ENCODE measurements around the gene HBE1. TPM values are rescaled to one million over a fixed set of nuclear protein-coding genes. Genes with fewer than 3 reads are reported as not detected.
"Not testable (repeated sequence)": the region's sequence is repeated elsewhere in the genome, so short reads cannot be mapped to it uniquely, and the experiment has no call there.

The HBE1 gene
- total RNA-seq, 1 experiment from 2014 or later = not detected

- not testable (repeated sequence) for H3K9ac ChIP-seq (ENCODE audit: low read length); H3K27me3 ChIP-seq (ENCODE audit: low read length); H3K9me2 ChIP-seq (replicated peaks; ENCODE audit: insufficient read depth, low read length); H3K79me2 ChIP-seq (ENCODE audit: low read length); H4K20me1 ChIP-seq (ENCODE audit: insufficient read depth, low read depth, low read length); DNase-seq; H3K4me1 ChIP-seq (ENCODE audit: low read length); H3K27ac ChIP-seq (ENCODE audit: low read length); H3K36me3 ChIP-seq (ENCODE audit: insufficient read depth, low read length); H3K9me3 ChIP-seq (ENCODE audit: low read length); H3K4me2 ChIP-seq (ENCODE audit: low read depth, low read length, poor library complexity, severe bottlenecking); H2AFZ ChIP-seq (ENCODE audit: low read length); H3K4me3 ChIP-seq (ENCODE audit: low read length)
These were observed 16.3 kb downstream of the HBE1 start for GRCh38 chr11:5253440-5253839.

GRCh38 chr11:5252919-5253265 lies 16.9 kb downstream of the HBE1 start:
- Histone ChIP-seq H3K9me2 (replicated peaks; ENCODE audit: insufficient read depth, low read length) (no peaks in the 10 kb centered on the region), H3K27me3 (ENCODE audit: low read length) (no peaks in the 10 kb centered on the region), H4K20me1 (ENCODE audit: insufficient read depth, low read depth, low read length) (no peaks in the 10 kb centered on the region), H3K4me1 (ENCODE audit: low read length) (no peaks in the 10 kb centered on the region), H3K36me3 (ENCODE audit: insufficient read depth, low read length) (no peaks in the 10 kb centered on the region), H3K9ac (ENCODE audit: low read length) (no peak overlapping the region), H2AFZ (ENCODE audit: low read length) (no peak overlapping the region), H3K27ac (ENCODE audit: low read length) (no peak overlapping the region), H3K79me2 (ENCODE audit: low read length) (no peaks in the 10 kb centered on the region), H3K9me3 (ENCODE audit: low read length) (no peaks in the 10 kb centered on the region), H3K4me3 (ENCODE audit: low read length) (no peak overlapping the region), H3K4me2 (ENCODE audit: low read depth, low read length, poor library complexity, severe bottlenecking) (no peak overlapping the region)
- DNase-seq = no peak

DNA sequence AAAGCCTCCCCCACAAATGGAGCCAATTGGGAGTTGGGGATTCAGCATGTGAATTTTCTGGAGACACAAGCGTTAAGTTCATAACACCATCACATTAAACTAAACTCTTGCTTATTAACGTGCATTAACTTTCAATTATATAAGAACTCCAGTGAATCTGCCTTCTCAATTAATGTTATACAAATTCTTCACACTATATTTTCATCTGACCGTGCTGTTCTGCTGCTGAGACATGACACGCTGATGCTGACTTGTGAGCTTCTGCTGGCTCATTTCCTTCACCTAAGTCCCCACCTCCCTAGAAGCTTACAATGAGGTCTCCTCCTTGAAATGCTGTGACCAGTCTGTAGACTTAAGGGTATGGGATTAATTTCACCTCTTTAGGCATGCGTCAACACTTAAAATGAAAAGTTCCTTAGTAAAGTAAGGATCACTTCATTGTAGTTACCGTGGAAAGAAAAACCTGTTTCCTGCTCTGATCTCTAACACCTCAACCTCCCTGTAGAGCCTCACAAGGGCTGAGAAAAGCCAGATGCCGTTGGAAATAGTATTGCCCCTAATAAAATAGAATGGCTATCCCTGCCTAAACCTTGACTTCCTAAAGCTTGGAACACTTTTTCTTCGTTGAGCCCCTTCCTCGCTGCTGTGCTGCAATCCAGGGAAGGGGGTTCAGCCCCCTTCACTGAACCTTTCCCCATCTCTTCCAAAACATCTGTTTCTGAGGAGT lies 17.4 kb downstream of the HBE1 start:
- no peaks in the 10 kb centered on the region for H3K79me2 ChIP-seq (ENCODE audit: low read length)
- H3K4me3 ChIP-seq (ENCODE audit: low read length) = no peak overlapping the region
- H3K4me1 ChIP-seq (ENCODE audit: low read length) = no peaks in the 10 kb centered on the region
- no peaks in the 10 kb centered on the region for H3K9me3 ChIP-seq (ENCODE audit: low read length)
- H3K27me3 ChIP-seq (ENCODE audit: low read length) = no peaks in the 10 kb centered on the region
- no peak for DNase-seq
- H4K20me1 ChIP-seq (ENCODE audit: insufficient read depth, low read depth, low read length) = no peaks in the 10 kb centered on the region
- no peaks in the 10 kb centered on the region for H3K9me2 ChIP-seq (replicated peaks; ENCODE audit: insufficient read depth, low read length)
- H3K27ac ChIP-seq (ENCODE audit: low read length) = no peak overlapping the region
- H3K9ac ChIP-seq (ENCODE audit: low read length) = no peak overlapping the region
- H2AFZ ChIP-seq (ENCODE audit: low read length) = no peak overlapping the region
- H3K36me3 ChIP-seq (ENCODE audit: insufficient read depth, low read length) = no peaks in the 10 kb centered on the region
- no peak overlapping the region for H3K4me2 ChIP-seq (ENCODE audit: low read depth, low read length, poor library complexity, severe bottlenecking)

GRCh38 chr11:5251746-5252145 lies 18.0 kb downstream of the HBE1 start:
- Histone ChIP-seq H3K9me3 (ENCODE audit: low read length) (no peaks in the 10 kb centered on the region), H2AFZ (ENCODE audit: low read length) (no peak overlapping the region), H3K4me2 (ENCODE audit: low read depth, low read length, poor library complexity, severe bottlenecking) (no peak overlapping the region), H4K20me1 (ENCODE audit: insufficient read depth, low read depth, low read length) (no peaks in the 10 kb centered on the region), H3K4me1 (ENCODE audit: low read length) (no peaks in the 10 kb centered on the region), H3K27ac (ENCODE audit: low read length) (no peak overlapping the region), H3K36me3 (ENCODE audit: insufficient read depth, low read length) (no peaks in the 10 kb centered on the region), H3K27me3 (ENCODE audit: low read length) (no peaks in the 10 kb centered on the region), H3K79me2 (ENCODE audit: low read length) (no peaks in the 10 kb centered on the region), H3K4me3 (ENCODE audit: low read length) (no peak overlapping the region), H3K9me2 (replicated peaks; ENCODE audit: insufficient read depth, low read length) (no peaks in the 10 kb centered on the region), H3K9ac (ENCODE audit: low read length) (no peak overlapping the region)
- DNase-seq = no peak

DNA sequence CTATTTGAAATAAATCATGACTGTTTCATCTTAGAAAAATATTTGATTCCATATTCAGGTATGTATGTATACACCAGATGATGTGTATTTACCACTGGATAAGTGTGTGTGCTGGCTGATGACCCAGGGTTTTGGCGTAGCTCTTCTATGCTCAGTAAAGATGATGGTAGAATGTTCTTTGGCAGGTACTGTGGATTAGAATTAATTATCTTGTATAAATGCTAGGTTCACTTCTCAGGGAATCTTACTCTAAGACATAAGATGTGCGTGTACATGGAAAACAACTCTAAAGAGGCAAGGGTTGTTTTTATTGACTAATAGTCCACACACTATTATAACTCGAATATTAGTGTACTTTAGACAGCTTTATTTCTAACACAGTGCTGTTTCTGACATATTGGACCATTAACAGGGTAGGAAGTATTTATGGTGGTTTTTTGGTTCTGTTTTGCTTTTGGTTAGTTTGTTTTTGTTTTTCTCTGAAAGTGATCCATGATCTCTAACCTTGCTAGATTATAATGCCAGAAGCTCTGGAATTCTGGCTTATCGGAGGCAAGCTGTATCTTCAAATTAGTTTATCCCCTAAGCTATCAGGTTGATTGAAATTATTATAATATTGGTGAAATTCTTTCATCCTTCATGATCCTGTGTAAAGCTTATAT lies 19.1 kb downstream of the HBE1 start:
- Histone ChIP-seq H4K20me1 (ENCODE audit: insufficient read depth, low read depth, low read length) (no peaks in the 10 kb centered on the region), H3K9me3 (ENCODE audit: low read length) (no peaks in the 10 kb centered on the region), H3K36me3 (ENCODE audit: insufficient read depth, low read length) (no peaks in the 10 kb centered on the region), H2AFZ (ENCODE audit: low read length) (no peak overlapping the region), H3K27ac (ENCODE audit: low read length) (no peak overlapping the region), H3K79me2 (ENCODE audit: low read length) (no peaks in the 10 kb centered on the region), H3K4me2 (ENCODE audit: low read depth, low read length, poor library complexity, severe bottlenecking) (no peak overlapping the region), H3K9ac (ENCODE audit: low read length) (no peak overlapping the region), H3K4me1 (ENCODE audit: low read length) (no peaks in the 10 kb centered on the region), H3K27me3 (ENCODE audit: low read length) (no peaks in the 10 kb centered on the region), H3K9me2 (replicated peaks; ENCODE audit: insufficient read depth, low read length) (no peaks in the 10 kb centered on the region), H3K4me3 (ENCODE audit: low read length) (no peak overlapping the region)
- no peak for DNase-seq

GRCh38 chr11:5249807-5250396 lies 19.8 kb downstream of the HBE1 start, which contains the start of gene HBG1:
Gene HBG1 (minus strand): TSS chr11:5249857. CDS start chr11:5249804, 53 bp downstream.
- H3K4me3 ChIP-seq (ENCODE audit: low read length); H3K9ac ChIP-seq (ENCODE audit: low read length); H2AFZ ChIP-seq (ENCODE audit: low read length); H3K9me2 ChIP-seq (replicated peaks; ENCODE audit: insufficient read depth, low read length); H3K4me2 ChIP-seq (ENCODE audit: low read depth, low read length, poor library complexity, severe bottlenecking); H3K27ac ChIP-seq (ENCODE audit: low read length); H3K4me1 ChIP-seq (ENCODE audit: low read length); H3K36me3 ChIP-seq (ENCODE audit: insufficient read depth, low read length); H4K20me1 ChIP-seq (ENCODE audit: insufficient read depth, low read depth, low read length); H3K79me2 ChIP-seq (ENCODE audit: low read length); H3K9me3 ChIP-seq (ENCODE audit: low read length); DNase-seq; H3K27me3 ChIP-seq (ENCODE audit: low read length): not testable (repeated sequence)

- not testable (repeated sequence) for H3K9ac ChIP-seq (ENCODE audit: low read length); H3K4me3 ChIP-seq (ENCODE audit: low read length); H3K27me3 ChIP-seq (ENCODE audit: low read length); H3K79me2 ChIP-seq (ENCODE audit: low read length); H3K4me2 ChIP-seq (ENCODE audit: low read depth, low read length, poor library complexity, severe bottlenecking); H3K9me3 ChIP-seq (ENCODE audit: low read length); H3K27ac ChIP-seq (ENCODE audit: low read length); H3K4me1 ChIP-seq (ENCODE audit: low read length); H4K20me1 ChIP-seq (ENCODE audit: insufficient read depth, low read depth, low read length); H3K9me2 ChIP-seq (replicated peaks; ENCODE audit: insufficient read depth, low read length); H3K36me3 ChIP-seq (ENCODE audit: insufficient read depth, low read length); DNase-seq; H2AFZ ChIP-seq (ENCODE audit: low read length)
These were observed 21.2 kb downstream of the HBE1 start for GRCh38 chr11:5248498-5248897.

- Histone ChIP-seq H3K27ac (ENCODE audit: low read length) (no peak overlapping the region), H3K79me2 (ENCODE audit: low read length) (no peaks in the 10 kb centered on the region), H2AFZ (ENCODE audit: low read length) (no peak overlapping the region), H4K20me1 (ENCODE audit: insufficient read depth, low read depth, low read length) (no peaks in the 10 kb centered on the region), H3K9me3 (ENCODE audit: low read length) (no peaks in the 10 kb centered on the region), H3K9me2 (replicated peaks; ENCODE audit: insufficient read depth, low read length) (no peaks in the 10 kb centered on the region), H3K4me3 (ENCODE audit: low read length) (no peak overlapping the region), H3K9ac (ENCODE audit: low read length) (no peak overlapping the region), H3K27me3 (ENCODE audit: low read length) (no peaks in the 10 kb centered on the region), H3K4me1 (ENCODE audit: low read length) (no peaks in the 10 kb centered on the region), H3K36me3 (ENCODE audit: insufficient read depth, low read length) (no peaks in the 10 kb centered on the region), H3K4me2 (ENCODE audit: low read depth, low read length, poor library complexity, severe bottlenecking) (no peak overlapping the region)
- DNase-seq = no peak
These were observed 22.1 kb downstream of the HBE1 start for GRCh38 chr11:5247472-5248192.

All from Karpas-422 (cell line).